Endothelial cell (in vitro differentiated cells): ENCODE data around the gene PRKCA. TPM values are rescaled to one million over a fixed set of nuclear protein-coding genes. Genes with fewer than 3 reads are reported as not detected.
A peak's percentile ranks its signal among the peaks of the same experiment; 100 is the strongest.

Source experiments
- DNase-seq: peaks from one replicate; pipeline ENCODE4 v3.0.0; 2021; ENCODE audit warnings: low spot score
- H3K27ac Mint-ChIP-seq: one replicate; pipeline ENCODE4 v1.8.0; 2021; ENCODE audit warnings: mixed read lengths, inconsistent platforms; ENCODE audit not compliant: unreplicated experiment
- H3K27me3 Mint-ChIP-seq: one replicate; pipeline ENCODE4 v1.8.0; 2021; ENCODE audit warnings: mild to moderate bottlenecking, moderate library complexity, mixed read lengths, inconsistent platforms; ENCODE audit not compliant: unreplicated experiment
- H3K36me3 Mint-ChIP-seq: one replicate; pipeline ENCODE4 v1.8.0; 2021; ENCODE audit warnings: mild to moderate bottlenecking, low read depth, mixed read lengths, inconsistent platforms; ENCODE audit not compliant: unreplicated experiment
- H3K4me1 Mint-ChIP-seq: one replicate; pipeline ENCODE4 v1.8.0; 2021; ENCODE audit warnings: mild to moderate bottlenecking, mixed read lengths, inconsistent platforms; ENCODE audit not compliant: unreplicated experiment
- H3K4me3 Mint-ChIP-seq: one replicate; pipeline ENCODE4 v1.8.0; 2021; ENCODE audit warnings: mild to moderate bottlenecking, mixed read lengths, inconsistent platforms; ENCODE audit not compliant: unreplicated experiment
- H3K9me3 Mint-ChIP-seq: one replicate; pipeline ENCODE4 v1.8.0; 2021; ENCODE audit warnings: mixed read lengths, inconsistent platforms; ENCODE audit not compliant: unreplicated experiment
- CTCF ChIP-seq: fragments of 200-600 bp; sonication (generic); IDR thresholded peaks from one replicate; pipeline ENCODE4 v1.5.0; 2021; ENCODE audit warnings: antibody characterized with exemption; ENCODE audit not compliant: unreplicated experiment
- total RNA-seq: library from RNA; stranded (reverse); fragmentation: NEBNext Ultra II Directional; extraction: Animal tissue kit (Norgen Biotek cat#: 25700); gene quantifications from one replicate; pipeline ENCODE4 v1.2.1, GENCODE V29; 2021; ENCODE audit not compliant: unreplicated experiment

Gene PRKCA
- total RNA-seq, 1 donor from 2014 or later, result 2.1 TPM

- Mint-ChIP-seq H3K36me3 (peaks cover 7% of the 10 kb centered on the region), H3K4me1 (peaks cover 3% of the 10 kb centered on the region), H3K4me3 (no peak within 1 kb of the TSS), H3K27ac (no peak within 1 kb of the TSS), H3K9me3 (no peaks in the 10 kb centered on the region), H3K27me3 (peaks cover 20% of the 10 kb centered on the region)
- peak; percentile 30 for DNase-seq
- TF ChIP-seq CTCF, result no peak
Observed at GRCh38 chr17:66834919-66835454, 532.6 kb downstream of the PRKCA start, which contains the start of gene CACNG5. Gene CACNG5 (plus strand): TSS chr17:66835117. CDS start chr17:66877333, 42,216 bp downstream.

GRCh38 chr17:66835476-66835875, 533.1 kb downstream of the PRKCA start:
- Mint-ChIP-seq H3K27ac (no peak overlapping the region), H3K9me3 (no peaks in the 10 kb centered on the region), H3K36me3 (peaks cover 7% of the 10 kb centered on the region), H3K4me1 (no peaks in the 10 kb centered on the region), H3K4me3 (no peak overlapping the region), H3K27me3 (peaks cover 18% of the 10 kb centered on the region)
- no peak for TF ChIP-seq CTCF
- no peak for DNase-seq

GRCh38 chr17:66836063-66837005, 533.9 kb downstream of the PRKCA start:
- H3K27me3 Mint-ChIP-seq, result peaks cover 18% of the 10 kb centered on the region
- H3K4me3 Mint-ChIP-seq, result no peak overlapping the region
- H3K4me1 Mint-ChIP-seq, result no peaks in the 10 kb centered on the region
- no peak for DNase-seq
- H3K36me3 Mint-ChIP-seq, result peaks cover 7% of the 10 kb centered on the region
- H3K27ac Mint-ChIP-seq, result no peak overlapping the region
- TF ChIP-seq CTCF, result no peak
- H3K9me3 Mint-ChIP-seq, result no peaks in the 10 kb centered on the region

- no peaks in the 10 kb centered on the region for H3K9me3 Mint-ChIP-seq
- peaks cover 15% of the 10 kb centered on the region for H3K27me3 Mint-ChIP-seq
- H3K4me3 Mint-ChIP-seq, result no peak overlapping the region
- DNase-seq, result no peak
- no peak overlapping the region for H3K27ac Mint-ChIP-seq
- peaks cover 4% of the 10 kb centered on the region for H3K36me3 Mint-ChIP-seq
- H3K4me1 Mint-ChIP-seq, result no peaks in the 10 kb centered on the region
- TF ChIP-seq CTCF, result no peak
Observed at GRCh38 chr17:66837226-66837625, 534.8 kb downstream of the PRKCA start.
